Activated CD8-positive, alpha-beta memory T cell treated with anti-CD3 and anti-CD28 coated beads for 36 hours (primary cell): ENCODE measurements around the gene DYNC1LI2. TPM values are rescaled to one million over a fixed set of nuclear protein-coding genes. Genes with fewer than 3 reads are reported as not detected.
"Not testable (repeated sequence)": the region's sequence is repeated elsewhere in the genome, so short reads cannot be mapped to it uniquely, and the experiment has no call there.

Source experiments
- CTCF ChIA-PET: fragments of 350-600 bp; sonication (Branson Sonifier 250); formaldehyde crosslinking; loops from one replicate; lab custom pipeline; 2021; ENCODE audit warnings: antibody characterized with exemption; lab: Charles Lee
- POLR2A ChIA-PET: fragments of 350-600 bp; sonication (Branson Sonifier 250); formaldehyde crosslinking; loops from one replicate; lab custom pipeline; 2021; ENCODE audit warnings: antibody characterized with exemption; lab: Charles Lee
- total RNA-seq, 2 experiments: library from RNA; stranded (reverse); gene quantifications; one replicate each; pipeline ENCODE4 v1.2.3, GENCODE V29; 2021

The DYNC1LI2 gene
- total RNA-seq: 10 to 100 TPM; 44.7 to 48.5 TPM

DNA sequence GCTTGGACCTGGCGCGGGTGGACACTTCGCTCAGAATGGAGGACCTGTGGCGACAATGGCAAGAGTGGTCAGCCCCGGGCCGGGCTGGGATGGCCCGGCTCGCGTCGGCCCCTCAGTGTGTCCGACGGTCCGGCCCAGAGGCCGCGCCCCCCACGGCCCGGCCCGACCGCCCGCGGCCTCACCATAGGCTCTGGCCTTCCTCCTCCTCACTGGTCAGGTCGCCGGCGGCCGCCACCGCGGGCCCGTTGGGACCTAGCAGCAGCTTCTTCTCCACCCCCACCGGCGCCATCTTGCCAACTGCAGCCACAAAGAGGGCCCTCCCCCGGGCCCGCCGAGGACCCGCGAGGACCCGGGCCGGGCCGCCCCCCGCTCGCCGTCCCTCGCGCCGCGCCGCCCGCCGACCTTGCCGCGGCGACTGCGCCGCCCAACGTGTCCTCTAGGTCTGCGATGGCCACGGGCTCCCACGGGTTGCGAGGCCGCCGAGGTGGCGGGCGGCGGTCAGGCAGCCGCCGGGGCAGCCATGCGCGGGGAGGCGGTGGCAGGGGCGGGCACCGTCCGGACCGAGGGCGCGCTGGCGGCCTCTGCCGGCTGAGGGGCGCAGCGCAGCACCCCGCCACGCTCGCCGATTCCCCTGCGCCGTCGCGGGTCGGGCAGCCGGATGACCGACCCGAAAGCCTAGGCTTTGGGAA is at the start of gene DYNC1LI2:
DYNC1LI2 (minus strand) TSS at position 307 of the 689 bp plus-strand sequence; CDS start at position 289, 18 bp downstream.
- ChIA-PET CTCF (interaction anchor here (0.5 to 3.2 kb wide), 14 partner anchors 8 to 346 kb away, joined by 3 to 16 read pairs (median 4); partner anchors contain the start of genes CMTM4 and NAE1), POLR2A (no interaction called here)

DNA sequence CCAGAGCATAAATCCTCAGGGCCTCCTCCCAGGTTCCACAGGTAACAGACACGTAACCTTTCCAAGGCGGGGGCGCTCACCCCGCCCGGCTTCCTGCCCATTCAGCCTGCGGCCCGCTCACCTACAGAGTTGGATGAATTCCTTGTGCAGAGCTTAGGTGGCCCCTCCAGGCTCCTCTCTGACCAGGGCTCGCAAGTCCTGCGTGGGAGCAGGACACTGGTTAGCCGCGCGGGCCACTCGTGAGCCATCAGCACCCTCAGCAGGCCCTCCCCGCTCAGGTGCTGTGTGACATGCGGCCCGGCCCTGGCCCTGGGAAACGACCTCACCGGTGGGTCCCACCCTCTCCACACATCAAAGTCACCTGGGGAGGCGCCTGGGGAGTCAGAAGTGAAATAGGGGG is 49.4 kb upstream of the DYNC1LI2 start:
- POLR2A ChIA-PET: no interaction called here
- CTCF ChIA-PET: no interaction called here

DNA sequence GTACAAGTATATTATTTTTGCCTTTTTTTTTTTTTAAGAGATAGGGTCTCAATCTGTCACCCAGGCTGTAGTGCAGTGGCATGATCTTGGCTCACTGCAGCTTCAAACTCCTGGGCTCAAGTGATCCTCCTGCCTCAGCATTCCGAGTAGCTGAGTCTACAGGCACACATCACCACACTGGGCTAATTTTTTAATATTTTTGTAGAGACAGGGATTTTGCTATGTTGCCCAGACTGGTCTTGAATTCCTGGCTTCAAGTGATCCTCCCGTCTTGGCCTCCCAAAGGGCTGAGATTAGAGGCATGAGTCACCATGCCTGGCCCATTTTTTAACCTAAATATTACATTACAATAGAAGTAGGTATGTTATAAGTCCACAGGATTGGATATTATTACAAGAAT is 46.8 kb upstream of the DYNC1LI2 start:
- ChIA-PET CTCF (interaction anchor here (0.6 kb wide), 1 partner anchor 76 kb away, joined by 3 read pairs; no protein-coding TSS in a partner anchor), POLR2A (no interaction called here)

DNA sequence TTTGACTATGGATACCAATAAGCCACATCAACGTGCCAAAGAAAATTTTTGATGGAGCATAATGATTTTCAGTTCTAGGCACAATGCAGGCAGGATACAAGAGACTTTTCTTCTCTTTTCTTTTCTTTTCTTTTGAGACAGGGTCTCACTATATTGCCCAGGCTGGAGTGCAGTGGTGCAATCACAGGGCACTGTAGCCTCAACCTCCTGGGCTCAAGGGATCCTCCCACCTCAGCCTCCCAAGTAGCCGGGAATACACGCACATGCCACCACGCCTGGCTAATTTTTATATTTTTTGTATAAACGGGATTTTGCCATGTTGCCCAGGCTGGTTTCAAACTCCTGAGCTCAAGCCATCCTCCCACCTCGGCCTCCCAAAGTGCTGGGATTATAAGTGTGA is 42.6 kb upstream of the DYNC1LI2 start:
- CTCF ChIA-PET, POLR2A ChIA-PET: not testable (repeated sequence)

DNA sequence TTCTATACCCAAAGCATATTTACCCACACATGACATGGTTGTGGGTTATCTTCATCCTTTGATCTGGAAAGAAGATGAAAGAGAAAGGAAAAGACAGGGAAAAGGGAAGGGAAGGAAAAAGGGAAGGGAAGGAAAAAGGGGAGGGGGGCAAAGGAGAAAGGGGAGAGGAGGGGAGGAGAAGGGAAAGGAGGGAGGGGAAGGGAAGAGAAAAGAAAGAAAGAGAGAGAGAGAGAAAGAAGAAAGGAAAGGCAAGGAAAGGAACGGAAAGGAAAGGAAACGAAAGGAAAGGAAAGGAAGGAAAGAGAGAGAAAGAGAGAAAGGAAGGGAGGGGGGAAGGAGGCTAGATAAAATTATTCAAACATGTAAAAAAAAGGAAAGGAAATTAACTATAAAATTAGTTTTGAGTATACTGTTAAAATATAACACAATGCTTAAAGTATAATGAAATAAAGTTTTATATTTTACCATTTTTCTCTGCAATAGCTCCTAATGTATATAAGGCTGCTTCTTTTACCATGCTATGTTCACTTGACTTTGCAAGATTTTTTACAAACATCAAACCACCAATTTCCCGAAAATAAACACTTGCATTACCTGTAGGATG is 38.8 kb upstream of the DYNC1LI2 start:
- CTCF ChIA-PET: no interaction called here
- POLR2A ChIA-PET: no interaction called here

DNA sequence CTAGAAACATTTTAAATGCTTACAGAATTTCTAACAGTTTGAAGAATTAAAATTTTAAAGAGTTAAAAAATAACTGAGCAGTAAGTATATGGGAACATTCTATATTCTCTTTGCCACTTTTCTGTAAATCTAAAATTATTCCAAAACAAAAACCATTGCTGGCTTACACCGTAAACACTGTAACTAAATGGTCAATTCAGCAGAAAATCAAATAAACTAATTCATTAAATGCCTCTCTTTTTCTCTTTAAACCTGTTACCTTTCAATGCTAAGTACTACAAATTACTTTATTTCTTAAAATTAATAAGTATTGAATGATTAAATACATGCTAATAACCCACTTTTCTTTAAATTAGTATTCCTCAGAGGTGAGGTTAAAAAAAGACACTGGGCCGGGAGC is 36.0 kb upstream of the DYNC1LI2 start:
- POLR2A ChIA-PET: no interaction called here

DNA sequence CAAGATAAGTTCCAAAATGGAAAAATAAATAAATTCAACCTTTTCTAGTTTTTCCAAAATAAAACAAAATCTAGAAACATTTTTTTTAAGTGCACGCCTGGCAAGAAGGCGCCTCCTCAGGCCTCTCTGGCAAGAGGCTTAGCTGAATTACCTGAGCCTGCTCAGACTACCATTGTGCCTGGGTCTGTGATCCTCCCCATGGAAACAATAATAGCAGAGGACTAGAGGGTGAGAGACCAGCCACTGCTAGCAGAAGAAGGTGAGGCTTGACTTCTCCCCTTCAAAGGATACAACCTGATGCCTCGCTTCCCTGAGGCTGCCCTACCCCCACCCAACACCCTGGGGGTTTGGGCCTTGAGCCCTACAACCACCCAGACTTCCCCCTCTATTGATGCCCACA is 35.1 kb upstream of the DYNC1LI2 start:
- ChIA-PET POLR2A (no interaction called here), CTCF (no interaction called here)

More for the DNA sequence above, 36.0 kb upstream of the DYNC1LI2 start:
- CTCF ChIA-PET: no interaction called here

DNA sequence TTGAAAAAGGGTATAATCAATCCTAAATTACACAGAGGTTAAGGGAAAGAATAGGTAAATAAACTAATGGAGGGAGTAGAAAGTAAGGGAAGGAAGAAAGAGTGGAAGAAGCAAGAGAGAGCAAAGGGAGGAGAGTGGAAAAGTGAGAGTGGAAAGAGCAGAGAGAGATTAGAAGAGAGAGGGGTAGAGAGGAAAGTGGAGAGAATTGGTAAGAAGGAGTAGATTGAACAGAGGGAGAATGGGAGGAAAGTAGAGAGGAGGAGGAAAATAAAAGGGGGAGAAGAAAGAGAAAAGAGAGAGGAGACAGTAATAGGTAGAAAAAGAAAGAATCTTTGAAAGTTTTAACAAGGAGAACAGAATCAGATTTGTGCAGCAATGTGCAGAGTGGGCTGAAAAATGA is 25.0 kb upstream of the DYNC1LI2 start:
- ChIA-PET POLR2A (no interaction called here), CTCF (no interaction called here)

DNA sequence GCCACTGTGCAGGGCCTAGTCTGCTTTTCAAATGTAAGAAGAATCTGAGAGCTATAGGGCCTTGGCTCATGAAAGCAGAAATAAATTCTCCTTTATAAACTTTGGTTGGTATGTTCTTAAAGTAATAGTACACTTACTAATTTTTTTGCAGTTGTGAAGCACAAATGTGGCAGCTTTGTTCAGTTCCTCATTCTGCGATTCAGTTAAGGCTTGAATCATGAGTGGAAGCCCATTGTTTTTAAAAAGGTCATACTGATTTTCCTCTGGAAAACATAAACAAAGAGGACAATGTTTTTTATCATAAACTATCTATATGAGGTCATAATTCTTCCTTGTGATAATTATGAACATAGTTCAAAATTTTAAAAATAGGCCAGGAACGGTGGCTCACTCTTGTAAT is 23.6 kb upstream of the DYNC1LI2 start:
- ChIA-PET CTCF (no interaction called here), POLR2A (no interaction called here)

DNA sequence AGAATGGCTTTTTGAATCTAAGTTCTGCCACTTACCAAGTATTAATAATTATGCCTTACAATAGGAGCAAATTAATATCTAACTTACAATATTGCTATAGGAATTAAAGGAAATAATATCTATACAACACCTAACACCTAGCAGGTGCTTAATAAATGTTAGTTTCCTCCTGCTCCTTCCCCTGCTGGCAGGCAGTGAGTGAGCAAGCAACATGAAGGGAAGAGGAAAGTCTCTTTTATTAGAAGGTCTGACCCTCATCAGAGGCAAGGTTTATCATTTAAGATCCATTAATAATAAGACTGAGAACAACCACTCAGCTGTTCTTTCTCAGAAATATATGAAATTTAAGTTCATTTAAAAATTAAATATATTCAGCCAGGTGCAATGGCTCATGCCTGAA is 6.7 kb upstream of the DYNC1LI2 start:
- ChIA-PET CTCF (no interaction called here), POLR2A (no interaction called here)

DNA sequence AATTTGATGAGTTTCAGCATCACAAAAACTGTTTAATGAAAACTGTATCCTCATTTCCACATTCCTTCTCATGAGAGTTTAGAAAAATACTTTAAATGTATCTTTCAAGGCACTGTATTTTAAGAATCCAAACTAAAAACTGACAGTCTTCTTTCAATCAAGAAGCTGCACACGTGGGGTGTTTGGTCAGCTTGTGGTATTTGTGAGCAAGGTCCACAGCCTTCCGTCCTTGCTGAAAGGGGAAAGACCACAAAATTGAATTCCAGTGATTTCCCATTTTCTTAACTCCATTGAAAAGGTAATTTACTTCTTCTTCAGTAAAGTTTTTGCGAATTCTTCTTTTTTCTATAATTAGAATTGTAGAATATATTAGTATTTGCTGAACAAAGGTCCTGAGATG is 3.4 kb upstream of the DYNC1LI2 start:
- ChIA-PET CTCF (interaction anchor here (0.9 to 2.3 kb wide), 5 partner anchors 12 to 113 kb away, joined by 3 to 9 read pairs (median 3); partner anchors contain the start of gene NAE1), POLR2A (no interaction called here)

DNA sequence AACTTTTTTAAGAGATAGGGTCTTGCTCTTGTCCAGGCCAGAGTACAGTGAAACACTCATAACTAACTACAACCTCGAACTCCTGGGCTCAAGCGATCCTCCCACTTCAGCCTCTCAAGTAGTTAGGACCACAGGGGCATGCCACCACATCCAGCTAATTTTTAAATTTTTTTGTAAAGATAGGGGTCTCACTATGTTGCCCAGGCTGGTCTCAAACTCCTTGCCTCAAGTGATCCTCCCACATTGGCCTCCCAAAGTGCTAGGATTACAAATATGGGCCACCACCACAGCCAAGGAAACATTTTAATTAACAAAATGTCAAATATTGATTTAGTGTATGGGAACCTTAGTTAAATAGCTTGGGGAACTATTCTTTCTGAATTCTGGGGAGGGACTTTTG is 2.8 kb upstream of the DYNC1LI2 start:
- POLR2A ChIA-PET: no interaction called here
- CTCF ChIA-PET: interaction anchor here (1.0 to 2.3 kb wide), 4 partner anchors 26 to 114 kb away, joined by 3 to 9 read pairs (median 4); partner anchors contain the start of gene NAE1

DNA sequence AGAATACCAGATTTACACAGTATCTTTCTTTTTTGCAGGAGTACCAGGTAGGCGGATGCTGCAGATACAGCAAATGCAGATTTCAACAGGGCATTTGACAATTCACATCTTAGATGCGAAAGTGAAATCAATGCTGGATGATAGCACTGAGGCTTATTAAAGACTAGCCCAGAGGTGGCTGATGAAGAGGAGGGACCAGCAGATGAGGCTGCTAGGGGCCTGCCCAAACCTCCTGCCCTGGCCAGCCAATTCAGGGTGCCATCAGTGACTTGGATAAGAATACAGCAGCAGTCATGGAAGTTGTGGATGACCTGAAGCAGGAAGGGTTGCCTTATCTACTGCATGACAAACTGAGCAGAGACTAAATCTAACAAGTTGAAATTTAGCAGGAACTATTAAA is 1.5 kb upstream of the DYNC1LI2 start:
- POLR2A ChIA-PET: no interaction called here
- CTCF ChIA-PET: interaction anchor here (1.4 to 3.2 kb wide), 3 partner anchors 12 to 120 kb away, joined by 3 to 16 read pairs (median 14); no protein-coding TSS in a partner anchor

DNA sequence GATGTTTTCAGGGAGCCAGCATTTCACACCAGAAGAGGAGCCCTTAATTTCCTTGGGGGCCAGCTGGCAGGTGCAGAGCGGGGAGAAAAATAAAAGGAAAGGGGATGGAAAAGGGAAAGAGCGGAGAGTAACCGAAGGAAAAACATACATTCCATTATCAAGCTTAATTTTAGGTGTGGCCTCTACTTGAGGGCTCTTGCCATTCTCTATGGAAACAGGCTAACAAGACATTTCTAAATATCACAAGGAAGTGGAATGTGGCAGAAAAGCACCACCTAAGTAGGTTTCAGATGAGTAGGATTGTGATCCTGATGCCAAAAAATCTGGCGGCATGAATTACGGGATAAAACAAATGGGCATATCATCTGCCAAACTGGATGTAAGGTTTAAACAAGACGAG is 970 bp upstream of the DYNC1LI2 start:
- CTCF ChIA-PET: interaction anchor here (0.6 to 3.2 kb wide), 8 partner anchors 12 to 120 kb away, joined by 3 to 16 read pairs (median 4); partner anchors contain the start of gene NAE1
- POLR2A ChIA-PET: no interaction called here

DNA sequence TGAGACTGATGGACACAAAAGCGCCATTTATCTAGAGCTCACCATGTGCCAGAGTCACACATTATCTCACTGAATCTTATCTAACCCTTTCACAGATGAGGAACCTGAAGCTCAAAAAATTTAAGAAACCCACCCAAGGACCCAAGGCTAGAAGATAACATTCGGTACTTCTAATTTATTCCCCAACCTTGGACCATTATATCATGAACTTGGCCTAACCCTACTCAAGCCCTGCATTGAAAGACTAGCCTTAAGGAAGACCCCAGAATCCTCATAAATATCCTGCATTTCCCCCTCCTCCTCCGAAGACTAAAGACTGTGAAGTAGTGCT is 548 bp upstream of the DYNC1LI2 start:
- POLR2A ChIA-PET: no interaction called here
- CTCF ChIA-PET: interaction anchor here (0.5 to 3.2 kb wide), 11 partner anchors 9 to 242 kb away, joined by 3 to 16 read pairs (median 4); partner anchors contain the start of gene NAE1

DNA sequence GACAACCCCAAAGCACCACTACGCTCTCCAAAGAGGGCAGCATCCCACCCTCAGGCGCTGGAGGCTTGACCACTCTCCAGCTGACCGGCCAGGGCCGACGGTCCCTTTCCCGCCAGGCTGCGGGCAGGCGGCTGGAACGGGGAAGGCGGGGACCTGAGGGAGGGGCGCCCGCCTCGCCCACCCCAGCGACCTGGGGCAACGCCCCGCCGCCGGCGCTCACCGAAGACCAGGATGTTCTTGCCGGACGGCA is 431 bp downstream of the DYNC1LI2 start:
- ChIA-PET POLR2A (no interaction called here), CTCF (interaction anchor here (0.6 to 3.2 kb wide), 10 partner anchors 8 to 345 kb away, joined by 3 to 16 read pairs (median 4); partner anchors contain the start of genes CMTM4 and NAE1)

DNA sequence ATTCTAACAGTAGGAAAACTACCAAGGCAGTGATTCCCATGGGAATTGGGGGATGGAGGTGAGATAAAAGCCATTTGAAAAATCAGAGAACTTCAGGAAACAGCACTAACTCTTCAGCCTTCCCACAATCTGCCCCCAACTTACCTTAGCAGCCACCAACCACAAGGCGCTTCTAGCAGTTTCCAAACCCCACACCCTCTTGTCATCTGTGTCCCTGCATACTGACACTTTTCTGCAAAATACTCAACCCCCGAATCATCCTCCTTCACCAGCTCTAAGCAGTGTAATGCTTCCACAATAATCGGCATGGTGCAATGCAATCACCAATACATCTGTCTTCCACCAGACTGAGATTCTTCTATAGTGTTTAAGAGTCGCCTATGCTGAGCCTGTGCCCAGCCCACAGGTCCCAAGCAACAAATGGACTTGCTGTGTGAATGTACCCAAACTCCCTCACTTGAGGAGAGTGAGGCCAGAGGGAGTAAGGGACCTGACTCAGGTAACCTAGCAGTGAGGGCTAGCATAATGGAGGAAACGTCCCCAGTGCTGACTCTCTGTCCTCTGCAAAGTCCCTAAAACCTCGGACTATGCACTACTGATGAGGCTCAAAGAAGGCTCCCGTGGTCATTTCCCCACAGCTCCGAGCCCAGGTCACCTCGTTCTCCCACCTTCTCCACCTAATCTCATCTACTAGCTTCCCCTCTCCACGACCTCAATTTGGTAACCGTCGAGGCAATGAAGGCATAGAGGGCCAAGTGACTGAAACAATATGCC is 943 bp downstream of the DYNC1LI2 start:
- ChIA-PET CTCF (interaction anchor here (0.6 to 3.2 kb wide), 8 partner anchors 7 to 345 kb away, joined by 3 to 16 read pairs (median 4); partner anchors contain the start of genes CMTM4 and NAE1), POLR2A (no interaction called here)

DNA sequence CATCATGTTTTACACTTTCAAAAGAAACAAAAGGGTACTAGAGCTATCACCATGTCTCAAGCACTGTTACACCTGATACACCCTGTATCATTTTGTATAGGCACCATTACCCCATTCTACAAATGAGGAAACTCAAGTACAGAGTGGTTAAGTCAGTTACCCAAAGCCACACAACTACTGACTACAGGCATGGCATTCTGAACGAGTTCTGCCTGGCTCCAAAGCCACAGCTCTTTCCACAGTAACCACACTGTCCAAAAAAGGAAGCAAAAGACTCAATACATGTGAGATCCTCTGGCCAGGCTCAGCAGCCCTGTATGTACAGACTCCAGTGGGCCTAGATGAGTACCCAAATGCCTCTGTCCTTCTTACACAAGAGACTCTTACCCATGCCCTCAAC is 4.7 kb downstream of the DYNC1LI2 start:
- CTCF ChIA-PET: no interaction called here
- POLR2A ChIA-PET: interaction anchor here (0.5 kb wide), 1 partner anchor 225 kb away, joined by 3 read pairs; no protein-coding TSS in a partner anchor

DNA sequence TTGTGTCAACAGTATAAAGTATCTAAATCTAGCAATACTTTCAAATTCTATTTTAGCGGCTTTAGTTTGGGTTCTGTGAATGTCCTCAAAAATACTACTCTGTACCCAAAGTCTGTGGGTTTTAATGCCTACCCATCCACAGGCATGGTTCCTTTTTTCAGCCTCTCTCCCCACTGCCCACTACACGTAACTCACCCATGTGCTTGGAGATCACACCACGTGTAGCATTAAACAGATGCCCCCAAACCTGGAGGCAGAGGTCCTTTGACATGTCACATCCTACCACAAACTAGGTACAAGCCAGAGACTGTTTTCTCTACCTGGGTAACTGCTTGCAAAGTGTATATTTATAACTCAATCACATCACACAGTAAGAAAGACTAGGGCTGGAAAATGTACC is 5.4 kb downstream of the DYNC1LI2 start:
- ChIA-PET POLR2A (interaction anchor here (0.5 kb wide), 1 partner anchor 224 kb away, joined by 3 read pairs; no protein-coding TSS in a partner anchor), CTCF (interaction anchor here (1.0 to 1.5 kb wide), 2 partner anchors 18 to 122 kb away, joined by 3 to 6 read pairs; no protein-coding TSS in a partner anchor)
